HEK293T (cell line): ENCODE measurements around the gene MRAS.

Source experiments
- ARNT ChIP-seq: fragments of 450-650 bp; IDR thresholded peaks from 2 replicates; pipeline ENCODE4 v1.6.1; 2017; ENCODE audit warnings: mild to moderate bottlenecking
- BHLHE40 ChIP-seq: fragments of 450-650 bp; IDR thresholded peaks from 2 replicates; pipeline ENCODE4 v1.6.1; 2016; ENCODE audit warnings: mild to moderate bottlenecking, moderate library complexity, borderline replicate concordance
- CTBP1 ChIP-seq: fragments of 450-650 bp; IDR thresholded peaks from 2 replicates; pipeline ENCODE4 v1.6.1; 2016; ENCODE audit warnings: borderline replicate concordance
- ELF4 ChIP-seq: fragments of 450-650 bp; IDR thresholded peaks from 2 replicates; pipeline ENCODE4 v1.6.1; 2017; ENCODE audit warnings: antibody characterized with exemption
- FOXA1 ChIP-seq: fragments of 450-650 bp; IDR thresholded peaks from 2 replicates; pipeline ENCODE4 v1.6.1; 2016; ENCODE audit warnings: mild to moderate bottlenecking
- FOXM1 ChIP-seq: fragments of 450-650 bp; IDR thresholded peaks from 2 replicates; pipeline ENCODE4 v1.6.1; 2017; ENCODE audit warnings: mild to moderate bottlenecking, borderline replicate concordance
- HDGF ChIP-seq: fragments of 450-650 bp; IDR thresholded peaks from 2 replicates; pipeline ENCODE4 v1.6.1; 2017; ENCODE audit warnings: antibody characterized with exemption, borderline replicate concordance
- L3MBTL2 ChIP-seq: fragments of 450-650 bp; conservative IDR thresholded peaks from 2 replicates; pipeline ENCODE4 v1.6.1; 2016; ENCODE audit warnings: mild to moderate bottlenecking
- LEF1 ChIP-seq: fragments of 450-650 bp; IDR thresholded peaks from 2 replicates; pipeline ENCODE4 v1.6.1; 2017; ENCODE audit warnings: mild to moderate bottlenecking, borderline replicate concordance
- NFRKB ChIP-seq: fragments of 450-650 bp; IDR thresholded peaks from 2 replicates; pipeline ENCODE4 v1.6.1; 2016; ENCODE audit warnings: mild to moderate bottlenecking, moderate library complexity
- PKNOX1 ChIP-seq: fragments of 450-650 bp; IDR thresholded peaks from 2 replicates; pipeline ENCODE4 v1.6.1; 2016
- SP1 ChIP-seq: fragments of 450-650 bp; IDR thresholded peaks from 2 replicates; pipeline ENCODE4 v1.6.1; 2017
- SUZ12 ChIP-seq: fragments of 450-650 bp; IDR thresholded peaks from 2 replicates; pipeline ENCODE4 v1.6.1; 2016; ENCODE audit warnings: mild to moderate bottlenecking
- ZNF384 ChIP-seq: fragments of 450-650 bp; IDR thresholded peaks from 2 replicates; pipeline ENCODE4 v1.6.1; 2016

DNA sequence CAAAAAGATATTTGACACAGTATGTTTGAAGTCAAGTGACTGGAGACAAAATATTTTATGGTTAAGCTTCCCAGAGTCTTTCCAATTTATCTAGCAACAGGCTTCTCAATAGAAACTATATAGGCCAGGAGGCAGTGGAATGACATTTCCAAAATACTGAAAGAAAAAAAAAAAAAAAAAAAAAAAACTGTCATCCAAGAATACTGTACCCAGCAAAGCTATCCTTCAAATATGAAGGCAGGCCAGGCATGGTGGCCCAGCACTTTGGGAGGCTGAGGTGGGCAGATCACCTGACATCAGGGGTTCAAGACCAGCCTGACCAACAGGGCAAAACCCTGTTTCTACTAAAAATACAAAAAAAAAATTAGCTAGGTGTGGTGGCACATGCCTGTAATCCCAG is 39.6 kb upstream of the MRAS start:
- TF ChIP-seq FOXA1: no peak
- TF ChIP-seq ARNT: no peak
- TF ChIP-seq FOXM1: no peak
- TF ChIP-seq ELF4: no peak
- no peak for TF ChIP-seq SP1
- TF ChIP-seq SUZ12: no peak
- no peak for TF ChIP-seq PKNOX1
- no peak for TF ChIP-seq BHLHE40
- no peak for TF ChIP-seq L3MBTL2
- no peak for TF ChIP-seq HDGF
- no peak for TF ChIP-seq NFRKB
- TF ChIP-seq ZNF384: peak; percentile 55; the same call in 1 of the 2 replicates
- no peak for TF ChIP-seq CTBP1
- no peak for TF ChIP-seq LEF1
